ENCODE data around the gene ACTR1B. TPM values are rescaled to one million over a fixed set of nuclear protein-coding genes. Genes with fewer than 3 reads are reported as not detected.
A peak's percentile ranks its signal among the peaks of the same experiment; 100 is the strongest.
"Not testable (repeated sequence)": the region's sequence is repeated elsewhere in the genome, so short reads cannot be mapped to it uniquely, and the experiment has no call there.

Gene ACTR1B
- total RNA-seq, 1 donor from 2014 or later: 56.6 TPM

DNA sequence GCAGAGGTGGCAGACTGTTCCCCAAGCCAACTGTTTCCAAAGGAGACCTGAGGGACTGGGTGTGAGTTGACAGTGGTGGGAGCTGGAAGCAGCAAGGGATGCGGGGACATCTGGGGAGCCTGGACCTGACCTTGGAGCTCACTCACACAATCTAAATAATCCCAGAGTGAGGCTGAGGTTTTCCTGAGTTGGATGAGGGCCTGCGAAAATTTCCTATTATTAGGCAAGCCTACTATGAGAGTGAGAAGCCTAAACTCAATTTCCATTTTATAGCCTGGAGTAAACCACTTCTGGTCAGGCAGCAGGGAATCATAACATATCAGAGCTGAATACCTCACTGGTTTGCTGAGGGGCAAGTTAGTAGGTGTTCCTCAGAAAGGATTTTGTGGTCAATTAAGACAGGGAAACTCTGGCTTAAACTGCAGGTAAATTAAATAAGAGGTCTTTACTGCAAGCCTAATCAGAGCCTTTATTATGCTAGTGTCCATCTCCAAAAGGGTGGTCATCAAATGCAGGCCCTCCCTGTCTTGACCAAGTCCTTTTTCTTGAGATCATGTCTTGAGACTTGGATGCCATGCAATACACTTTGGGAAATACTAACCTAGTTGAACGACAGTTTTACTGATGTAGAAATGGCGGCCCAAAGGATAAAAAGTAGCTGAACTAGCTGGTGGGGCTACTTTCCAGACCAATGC is 19.7 kb downstream of the ACTR1B start:
- H3K27me3 Mint-ChIP-seq (ENCODE audit: unreplicated experiment): peaks cover 12% of the 10 kb centered on the region
- H3K4me3 Mint-ChIP-seq (ENCODE audit: unreplicated experiment): no peak overlapping the region
- H3K36me3 Mint-ChIP-seq (ENCODE audit: unreplicated experiment): peaks cover 14% of the 10 kb centered on the region
- H3K27ac Mint-ChIP-seq (ENCODE audit: unreplicated experiment): no peak overlapping the region
- TF ChIP-seq, protein P1, sequence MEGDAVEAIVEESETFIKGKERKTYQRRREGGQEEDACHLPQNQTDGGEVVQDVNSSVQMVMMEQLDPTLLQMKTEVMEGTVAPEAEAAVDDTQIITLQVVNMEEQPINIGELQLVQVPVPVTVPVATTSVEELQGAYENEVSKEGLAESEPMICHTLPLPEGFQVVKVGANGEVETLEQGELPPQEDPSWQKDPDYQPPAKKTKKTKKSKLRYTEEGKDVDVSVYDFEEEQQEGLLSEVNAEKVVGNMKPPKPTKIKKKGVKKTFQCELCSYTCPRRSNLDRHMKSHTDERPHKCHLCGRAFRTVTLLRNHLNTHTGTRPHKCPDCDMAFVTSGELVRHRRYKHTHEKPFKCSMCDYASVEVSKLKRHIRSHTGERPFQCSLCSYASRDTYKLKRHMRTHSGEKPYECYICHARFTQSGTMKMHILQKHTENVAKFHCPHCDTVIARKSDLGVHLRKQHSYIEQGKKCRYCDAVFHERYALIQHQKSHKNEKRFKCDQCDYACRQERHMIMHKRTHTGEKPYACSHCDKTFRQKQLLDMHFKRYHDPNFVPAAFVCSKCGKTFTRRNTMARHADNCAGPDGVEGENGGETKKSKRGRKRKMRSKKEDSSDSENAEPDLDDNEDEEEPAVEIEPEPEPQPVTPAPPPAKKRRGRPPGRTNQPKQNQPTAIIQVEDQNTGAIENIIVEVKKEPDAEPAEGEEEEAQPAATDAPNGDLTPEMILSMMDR (IDR thresholded peaks at IDR 0.05): no peak
- H3K4me1 Mint-ChIP-seq (ENCODE audit: unreplicated experiment): peaks cover 15% of the 10 kb centered on the region
- no peaks in the 10 kb centered on the region for H3K9me3 Mint-ChIP-seq (ENCODE audit: unreplicated experiment)
- DNase-seq (ENCODE audit: extremely low spot score, unreplicated experiment): no peak

DNA sequence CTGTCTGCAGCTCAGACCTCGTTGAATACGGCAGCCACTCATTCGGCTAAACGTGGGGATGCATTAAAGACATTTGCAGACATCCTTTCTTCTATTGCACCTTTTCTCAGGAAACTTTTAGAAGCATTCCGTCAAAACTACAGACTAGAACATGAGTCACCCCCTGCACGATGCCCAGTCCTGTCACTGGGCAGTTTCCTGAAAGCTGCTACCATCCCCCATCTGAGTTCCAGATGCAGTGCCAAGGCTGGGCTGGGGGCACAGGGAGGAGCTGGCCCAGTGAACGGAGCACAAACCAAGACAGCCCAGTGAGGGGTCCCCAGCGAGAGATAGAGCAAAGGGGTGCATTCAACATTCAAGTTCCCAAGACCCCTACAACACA is 37.8 kb downstream of the ACTR1B start:
- not testable (repeated sequence) for H3K9me3 Mint-ChIP-seq (ENCODE audit: unreplicated experiment); H3K4me3 Mint-ChIP-seq (ENCODE audit: unreplicated experiment); DNase-seq (ENCODE audit: extremely low spot score, unreplicated experiment); H3K36me3 Mint-ChIP-seq (ENCODE audit: unreplicated experiment); H3K27ac Mint-ChIP-seq (ENCODE audit: unreplicated experiment); H3K4me1 Mint-ChIP-seq (ENCODE audit: unreplicated experiment)
- H3K27me3 Mint-ChIP-seq (ENCODE audit: unreplicated experiment): peaks cover 14% of the 10 kb centered on the region

DNA sequence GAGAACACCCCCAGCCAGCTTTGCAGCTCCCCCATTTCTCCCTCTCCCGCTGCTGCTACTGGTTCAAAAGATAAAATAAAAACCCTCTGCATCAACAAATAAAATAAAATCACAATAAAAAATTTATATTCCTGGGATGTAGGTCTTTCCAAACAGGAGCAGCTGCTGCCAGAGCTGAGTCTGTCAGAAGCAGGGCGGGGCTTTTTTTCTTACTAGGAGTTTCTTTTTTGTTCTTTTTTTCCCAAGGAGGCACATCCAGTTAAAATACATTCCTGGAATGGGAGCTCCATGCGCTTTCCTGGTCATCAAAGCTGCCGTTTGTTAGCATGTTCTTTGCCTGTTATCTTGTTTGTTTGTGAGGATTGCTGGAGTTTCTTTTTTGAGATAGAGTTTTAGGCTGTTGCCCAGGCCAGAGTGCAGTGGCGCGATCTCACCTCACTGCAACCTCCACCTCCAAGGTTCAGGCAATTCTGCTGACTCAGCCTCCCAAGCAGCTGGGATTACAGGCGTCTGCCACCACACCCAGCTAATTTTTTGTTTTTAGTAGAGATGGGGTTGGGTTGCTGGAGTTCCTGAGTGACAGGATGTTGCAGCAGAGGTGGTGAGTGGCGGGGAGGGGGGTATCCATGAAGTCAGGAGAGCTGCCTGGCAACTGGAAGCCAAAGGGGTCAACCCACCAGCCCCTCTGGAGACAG is 38.3 kb downstream of the ACTR1B start:
- H3K4me3 Mint-ChIP-seq (ENCODE audit: unreplicated experiment); DNase-seq (ENCODE audit: extremely low spot score, unreplicated experiment); H3K4me1 Mint-ChIP-seq (ENCODE audit: unreplicated experiment); H3K27me3 Mint-ChIP-seq (ENCODE audit: unreplicated experiment); H3K27ac Mint-ChIP-seq (ENCODE audit: unreplicated experiment); H3K36me3 Mint-ChIP-seq (ENCODE audit: unreplicated experiment); H3K9me3 Mint-ChIP-seq (ENCODE audit: unreplicated experiment): not testable (repeated sequence)

DNA sequence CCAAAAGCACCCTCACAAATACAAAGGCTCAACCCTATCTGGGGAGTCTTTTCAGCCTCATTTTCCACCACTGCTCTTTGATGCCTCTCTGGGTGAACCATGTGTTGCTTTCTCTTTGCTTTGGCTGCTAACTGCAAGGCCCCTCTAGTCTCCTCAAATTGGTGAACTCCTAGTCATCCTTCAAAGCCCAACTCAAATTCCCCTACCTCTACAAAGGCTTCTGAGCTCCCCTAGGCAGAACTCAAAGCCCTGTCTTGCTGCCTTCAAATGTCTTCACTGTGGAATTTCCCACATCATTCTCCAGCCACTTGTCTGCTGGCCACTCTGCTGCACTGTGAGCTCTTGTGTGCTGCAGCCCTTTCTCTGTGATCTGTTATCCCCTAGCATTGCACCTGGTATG is 40.9 kb downstream of the ACTR1B start:
- H3K9me3 Mint-ChIP-seq (ENCODE audit: unreplicated experiment); DNase-seq (ENCODE audit: extremely low spot score, unreplicated experiment); H3K4me3 Mint-ChIP-seq (ENCODE audit: unreplicated experiment); H3K27me3 Mint-ChIP-seq (ENCODE audit: unreplicated experiment); H3K36me3 Mint-ChIP-seq (ENCODE audit: unreplicated experiment); H3K27ac Mint-ChIP-seq (ENCODE audit: unreplicated experiment): not testable (repeated sequence)
- H3K4me1 Mint-ChIP-seq (ENCODE audit: unreplicated experiment): peaks cover 17% of the 10 kb centered on the region

DNA sequence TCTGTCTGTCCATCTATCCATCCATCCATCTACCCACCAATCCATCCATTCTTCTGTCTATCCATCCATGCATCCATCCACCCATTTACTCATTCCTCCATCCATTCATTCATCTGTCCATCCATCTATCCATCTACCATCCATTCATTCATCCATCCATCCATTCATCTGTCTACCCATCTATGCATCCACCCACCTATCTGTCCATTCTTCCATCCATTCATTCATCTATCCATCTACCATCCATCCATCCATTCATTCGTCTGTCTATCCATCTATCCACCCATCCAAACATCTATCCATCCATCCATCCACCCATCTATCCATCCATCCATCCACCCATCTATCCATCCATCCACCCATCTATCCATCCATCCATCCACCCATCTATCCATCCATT is 43.4 kb downstream of the ACTR1B start:
- H3K4me3 Mint-ChIP-seq (ENCODE audit: unreplicated experiment): not testable (repeated sequence)

DNA sequence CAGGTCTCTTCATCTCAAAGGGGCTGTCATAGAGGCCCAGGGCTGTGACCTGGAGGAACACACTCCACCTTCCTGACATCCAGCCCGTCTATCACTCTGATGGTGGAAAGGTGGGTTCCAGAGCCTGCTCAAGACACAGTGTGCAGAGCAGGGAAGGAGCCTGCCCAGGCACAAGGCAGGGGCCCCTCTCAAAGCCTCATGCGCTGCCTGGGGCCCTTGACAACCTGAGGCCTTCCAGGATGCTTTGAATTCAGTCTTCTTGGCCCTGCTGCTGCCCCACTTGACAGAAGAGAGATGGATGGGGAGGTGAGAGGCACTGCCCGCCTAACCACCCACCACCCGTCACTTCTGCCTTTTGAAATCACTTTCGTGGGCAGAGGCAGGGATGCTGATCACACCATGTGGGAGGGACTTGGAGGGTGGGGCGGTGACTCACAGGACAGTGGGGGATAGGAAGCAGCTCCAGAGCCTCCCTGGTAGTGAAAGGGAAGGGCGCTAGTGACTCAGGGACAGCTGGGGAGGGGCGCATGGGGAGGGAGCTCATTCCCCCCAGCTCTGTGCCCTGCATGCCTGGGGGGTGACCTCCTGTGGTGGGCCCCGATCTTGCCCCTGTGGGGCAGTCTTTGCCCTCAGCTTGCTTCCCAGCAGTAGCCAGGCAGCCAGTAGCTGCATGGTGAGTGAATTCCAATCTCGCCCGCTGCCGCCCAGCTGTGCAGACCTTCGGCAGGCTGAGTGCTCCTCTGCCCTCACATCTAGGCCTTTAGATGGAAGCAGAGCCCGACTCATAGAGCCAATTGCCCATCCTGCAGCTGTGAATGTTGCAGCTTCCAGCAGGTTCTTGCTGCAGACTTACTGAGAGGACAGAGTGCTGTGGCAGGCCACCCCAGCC is 44.7 kb downstream of the ACTR1B start:
- not testable (repeated sequence) for H3K9me3 Mint-ChIP-seq (ENCODE audit: unreplicated experiment); DNase-seq (ENCODE audit: extremely low spot score, unreplicated experiment); H3K4me3 Mint-ChIP-seq (ENCODE audit: unreplicated experiment); H3K36me3 Mint-ChIP-seq (ENCODE audit: unreplicated experiment); H3K27me3 Mint-ChIP-seq (ENCODE audit: unreplicated experiment)
- peak overlapping the region; percentile 52 for H3K27ac Mint-ChIP-seq (ENCODE audit: unreplicated experiment)
- TF ChIP-seq, protein P1 (IDR thresholded peaks at IDR 0.05): peak; percentile 35
- peaks cover 12% of the 10 kb centered on the region for H3K4me1 Mint-ChIP-seq (ENCODE audit: unreplicated experiment)

More for the DNA sequence above, 43.4 kb downstream of the ACTR1B start:
- H3K36me3 Mint-ChIP-seq (ENCODE audit: unreplicated experiment); H3K27me3 Mint-ChIP-seq (ENCODE audit: unreplicated experiment); H3K27ac Mint-ChIP-seq (ENCODE audit: unreplicated experiment); H3K9me3 Mint-ChIP-seq (ENCODE audit: unreplicated experiment); DNase-seq (ENCODE audit: extremely low spot score, unreplicated experiment): not testable (repeated sequence)
- H3K4me1 Mint-ChIP-seq (ENCODE audit: unreplicated experiment): peaks cover 14% of the 10 kb centered on the region
